ENCODE results near the gene ANKRD50.

- TF ChIP-seq CTCF (IDR thresholded peaks at IDR 0.05; ENCODE audit: insufficient read depth, low read depth, low read length) (peak; percentile 44), EZH2 (IDR thresholded peaks at IDR 0.05; ENCODE audit: insufficient read depth, low read length) (no peak)
These were observed 657 bp upstream of the ANKRD50 start for GRCh38 chr4:124713185-124713592.
